ENCODE measurements around the gene ARL14.

The ARL14 gene

GRCh38 chr3:160698599-160699195, 21.7 kb downstream of the ARL14 start:
- no peaks in the 10 kb centered on the region for H4K20me1 ChIP-seq (ENCODE audit: insufficient read depth, low read length)
- TF ChIP-seq, protein P1, sequence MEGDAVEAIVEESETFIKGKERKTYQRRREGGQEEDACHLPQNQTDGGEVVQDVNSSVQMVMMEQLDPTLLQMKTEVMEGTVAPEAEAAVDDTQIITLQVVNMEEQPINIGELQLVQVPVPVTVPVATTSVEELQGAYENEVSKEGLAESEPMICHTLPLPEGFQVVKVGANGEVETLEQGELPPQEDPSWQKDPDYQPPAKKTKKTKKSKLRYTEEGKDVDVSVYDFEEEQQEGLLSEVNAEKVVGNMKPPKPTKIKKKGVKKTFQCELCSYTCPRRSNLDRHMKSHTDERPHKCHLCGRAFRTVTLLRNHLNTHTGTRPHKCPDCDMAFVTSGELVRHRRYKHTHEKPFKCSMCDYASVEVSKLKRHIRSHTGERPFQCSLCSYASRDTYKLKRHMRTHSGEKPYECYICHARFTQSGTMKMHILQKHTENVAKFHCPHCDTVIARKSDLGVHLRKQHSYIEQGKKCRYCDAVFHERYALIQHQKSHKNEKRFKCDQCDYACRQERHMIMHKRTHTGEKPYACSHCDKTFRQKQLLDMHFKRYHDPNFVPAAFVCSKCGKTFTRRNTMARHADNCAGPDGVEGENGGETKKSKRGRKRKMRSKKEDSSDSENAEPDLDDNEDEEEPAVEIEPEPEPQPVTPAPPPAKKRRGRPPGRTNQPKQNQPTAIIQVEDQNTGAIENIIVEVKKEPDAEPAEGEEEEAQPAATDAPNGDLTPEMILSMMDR (IDR thresholded peaks at IDR 0.05; ENCODE audit: low read length): no peak
- TF ChIP-seq EZH2 (optimal IDR thresholded peaks at IDR 0.05; ENCODE audit: low read depth, low read length): no peak
- no peak for TF ChIP-seq EZH2phosphoT487 (IDR thresholded peaks at IDR 0.05; ENCODE audit: low read length)
- peaks cover 9% of the 10 kb centered on the region for H3K4me1 ChIP-seq (ENCODE audit: low read length)
- H3K27me3 ChIP-seq (replicated peaks; ENCODE audit: insufficient read depth, low read length): no peaks in the 10 kb centered on the region
- no peaks in the 10 kb centered on the region for H3K79me2 ChIP-seq (ENCODE audit: low read length)
- H3K27ac ChIP-seq (ENCODE audit: low read length): no peak overlapping the region
- no peak overlapping the region for H3K4me2 ChIP-seq (ENCODE audit: low read depth, low read length)
- DNase-seq: no peak
- H3K9me3 ChIP-seq (replicated peaks; ENCODE audit: insufficient read depth, low read length): no peaks in the 10 kb centered on the region
- H3F3A ChIP-seq (ENCODE audit: insufficient read depth, low read length): no peaks in the 10 kb centered on the region
- no peak overlapping the region for H3K4me3 ChIP-seq (ENCODE audit: low read length)
- H2AFZ ChIP-seq (ENCODE audit: low read length): no peak overlapping the region
- H3K9ac ChIP-seq (ENCODE audit: low read length): no peak overlapping the region
- H3K36me3 ChIP-seq (replicated peaks; ENCODE audit: insufficient read depth, low read length): no peaks in the 10 kb centered on the region
- no peaks in the 10 kb centered on the region for H3K9me2 ChIP-seq (replicated peaks; ENCODE audit: insufficient read depth, low read length)

DNA sequence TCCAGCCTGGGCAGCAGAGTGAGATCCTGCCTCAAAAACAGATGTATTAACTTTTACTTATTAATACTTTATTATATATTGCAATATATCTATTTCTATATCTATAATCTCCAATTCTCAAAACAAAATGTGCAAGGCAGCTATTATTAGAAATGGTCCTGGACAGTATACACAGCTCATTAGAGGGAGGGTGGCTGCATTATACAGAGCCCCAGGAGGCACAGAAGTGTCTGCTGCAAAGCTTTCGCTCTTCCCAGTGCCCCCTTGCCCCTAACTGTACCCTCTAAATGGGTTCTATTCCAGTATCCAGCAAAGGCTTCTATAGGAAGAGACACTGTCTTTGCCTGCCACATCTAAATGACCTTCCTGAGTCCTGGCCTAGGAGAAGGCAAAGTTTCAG, 24.5 kb downstream of the ARL14 start:
- H3K9me2 ChIP-seq (replicated peaks; ENCODE audit: insufficient read depth, low read length): no peaks in the 10 kb centered on the region
- no peak for DNase-seq
- H3F3A ChIP-seq (ENCODE audit: insufficient read depth, low read length): no peaks in the 10 kb centered on the region
- no peaks in the 10 kb centered on the region for H3K36me3 ChIP-seq (replicated peaks; ENCODE audit: insufficient read depth, low read length)
- H3K79me2 ChIP-seq (ENCODE audit: low read length): no peaks in the 10 kb centered on the region
- no peaks in the 10 kb centered on the region for H4K20me1 ChIP-seq (ENCODE audit: insufficient read depth, low read length)
- TF ChIP-seq EZH2 (optimal IDR thresholded peaks at IDR 0.05; ENCODE audit: low read depth, low read length): no peak
- TF ChIP-seq, protein P1 (IDR thresholded peaks at IDR 0.05; ENCODE audit: low read length): no peak
- no peak for TF ChIP-seq EZH2phosphoT487 (IDR thresholded peaks at IDR 0.05; ENCODE audit: low read length)
- no peak overlapping the region for H2AFZ ChIP-seq (ENCODE audit: low read length)
- no peak overlapping the region for H3K9ac ChIP-seq (ENCODE audit: low read length)
- no peaks in the 10 kb centered on the region for H3K9me3 ChIP-seq (replicated peaks; ENCODE audit: insufficient read depth, low read length)
- H3K4me1 ChIP-seq (ENCODE audit: low read length): peaks cover 9% of the 10 kb centered on the region
- no peak overlapping the region for H3K4me2 ChIP-seq (ENCODE audit: low read depth, low read length)
- no peak overlapping the region for H3K4me3 ChIP-seq (ENCODE audit: low read length)
- H3K27me3 ChIP-seq (replicated peaks; ENCODE audit: insufficient read depth, low read length): no peaks in the 10 kb centered on the region
- H3K27ac ChIP-seq (ENCODE audit: low read length): no peak overlapping the region

- no peaks in the 10 kb centered on the region for H4K20me1 ChIP-seq (ENCODE audit: insufficient read depth, low read length)
- H3K9ac ChIP-seq (ENCODE audit: low read length): no peak overlapping the region
- H3K4me3 ChIP-seq (ENCODE audit: low read length): no peak overlapping the region
- no peak overlapping the region for H2AFZ ChIP-seq (ENCODE audit: low read length)
- H3K79me2 ChIP-seq (ENCODE audit: low read length): no peaks in the 10 kb centered on the region
- no peak overlapping the region for H3K4me2 ChIP-seq (ENCODE audit: low read depth, low read length)
- no peaks in the 10 kb centered on the region for H3K36me3 ChIP-seq (replicated peaks; ENCODE audit: insufficient read depth, low read length)
- H3K9me3 ChIP-seq (replicated peaks; ENCODE audit: insufficient read depth, low read length): no peaks in the 10 kb centered on the region
- TF ChIP-seq EZH2phosphoT487 (IDR thresholded peaks at IDR 0.05; ENCODE audit: low read length): no peak
- TF ChIP-seq, protein P1 (IDR thresholded peaks at IDR 0.05; ENCODE audit: low read length): no peak
- TF ChIP-seq EZH2 (optimal IDR thresholded peaks at IDR 0.05; ENCODE audit: low read depth, low read length): no peak
- DNase-seq: no peak
- no peaks in the 10 kb centered on the region for H3K27me3 ChIP-seq (replicated peaks; ENCODE audit: insufficient read depth, low read length)
- no peaks in the 10 kb centered on the region for H3K9me2 ChIP-seq (replicated peaks; ENCODE audit: insufficient read depth, low read length)
- peaks cover 9% of the 10 kb centered on the region for H3K4me1 ChIP-seq (ENCODE audit: low read length)
- no peaks in the 10 kb centered on the region for H3F3A ChIP-seq (ENCODE audit: insufficient read depth, low read length)
- H3K27ac ChIP-seq (ENCODE audit: low read length): no peak overlapping the region
Observed at GRCh38 chr3:160702290-160702689, 25.3 kb downstream of the ARL14 start.
